MM.1S (cell line): ENCODE measurements around the gene LDLRAD4.

Experiments
- CTCF ChIP-seq: fragments of 300-600 bp; sonication (generic); IDR thresholded peaks from 2 replicates; pipeline ENCODE4 v1.5.1; 2016; ENCODE audit warnings: antibody characterized with exemption, low read length, mixed read lengths
- EZH2 ChIP-seq: fragments of 300-600 bp; sonication (generic); optimal IDR thresholded peaks from 2 replicates; pipeline ENCODE3; 2017; ENCODE audit warnings: low read depth, mild to moderate bottlenecking, antibody characterized with exemption, low read length, mixed read lengths
- EZH2phosphoT487 ChIP-seq: fragments of 300-600 bp; sonication (generic); IDR thresholded peaks from 2 replicates; pipeline ENCODE4 v1.6.1; 2018; ENCODE audit warnings: antibody characterized with exemption, low read length

GRCh38 chr18:13503836-13504235 lies 285.3 kb downstream of the LDLRAD4 start:
- TF ChIP-seq CTCF: no peak
- no peak for TF ChIP-seq EZH2
- TF ChIP-seq EZH2phosphoT487: no peak
